DMS 273 treated with DMSO at 0.1 percent for 48 hours (cell line): Measurements from ENCODE around the gene PCK1.

Experiments used
- DNase-seq: peaks from one replicate; lab custom pipeline; 2025; lab: John Stamatoyannopoulos, UW

Gene PCK1

GRCh38 chr20:57589728-57590484 is 29.0 kb downstream of the PCK1 start:
- DNase-seq, result no peak

GRCh38 chr20:57590485-57591288 is 29.8 kb downstream of the PCK1 start:
- DNase-seq, result no peak

DNA sequence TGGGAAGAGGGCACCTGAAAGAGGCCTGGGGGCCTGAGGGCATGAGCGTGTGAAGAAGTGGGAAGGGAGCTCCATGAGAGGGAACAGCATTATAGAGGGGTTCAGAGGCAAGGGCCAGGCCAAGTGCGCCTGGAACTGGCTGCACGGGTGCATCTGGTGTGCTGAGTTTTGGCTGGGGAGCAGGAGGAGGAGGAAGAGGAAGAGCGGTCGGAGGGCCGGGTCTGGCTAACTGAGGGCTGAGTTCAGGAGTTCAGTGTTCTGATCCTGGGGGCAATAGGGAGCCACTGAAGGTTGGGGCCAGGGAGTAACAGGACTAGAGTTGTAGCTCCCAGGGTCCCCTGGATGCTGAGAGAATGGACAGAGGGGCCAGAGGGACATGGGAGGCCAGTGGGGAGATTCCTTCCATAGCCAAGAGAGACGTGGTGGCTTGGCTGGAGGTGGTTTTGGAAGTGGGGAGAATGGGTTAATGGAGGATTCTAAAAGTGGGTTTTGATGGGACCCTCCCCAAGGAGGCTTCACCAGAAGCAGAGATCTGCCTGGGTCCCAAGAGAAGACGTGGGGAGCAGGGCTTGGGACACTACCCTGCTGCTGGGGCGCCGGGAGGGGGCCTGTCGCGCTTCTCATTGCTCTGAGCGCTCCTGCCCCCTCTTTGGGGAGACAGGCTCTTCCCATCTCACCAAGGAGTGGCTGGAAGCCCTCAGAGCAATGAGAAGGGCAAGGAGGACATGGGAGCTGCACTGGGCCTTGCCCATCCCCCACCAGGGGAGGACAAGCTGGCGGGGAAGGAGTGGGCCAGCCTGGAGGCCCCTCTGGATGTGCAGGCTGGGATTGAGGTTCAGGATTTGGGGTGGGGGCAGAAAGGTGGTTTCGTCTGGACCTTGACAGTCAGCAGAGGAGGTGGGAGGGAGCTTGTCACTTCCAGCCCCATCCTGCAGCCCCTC is 30.6 kb downstream of the PCK1 start:
- no peak for DNase-seq

- no peak for DNase-seq
Measured at GRCh38 chr20:57592263-57593092, 31.6 kb downstream of the PCK1 start.

DNA sequence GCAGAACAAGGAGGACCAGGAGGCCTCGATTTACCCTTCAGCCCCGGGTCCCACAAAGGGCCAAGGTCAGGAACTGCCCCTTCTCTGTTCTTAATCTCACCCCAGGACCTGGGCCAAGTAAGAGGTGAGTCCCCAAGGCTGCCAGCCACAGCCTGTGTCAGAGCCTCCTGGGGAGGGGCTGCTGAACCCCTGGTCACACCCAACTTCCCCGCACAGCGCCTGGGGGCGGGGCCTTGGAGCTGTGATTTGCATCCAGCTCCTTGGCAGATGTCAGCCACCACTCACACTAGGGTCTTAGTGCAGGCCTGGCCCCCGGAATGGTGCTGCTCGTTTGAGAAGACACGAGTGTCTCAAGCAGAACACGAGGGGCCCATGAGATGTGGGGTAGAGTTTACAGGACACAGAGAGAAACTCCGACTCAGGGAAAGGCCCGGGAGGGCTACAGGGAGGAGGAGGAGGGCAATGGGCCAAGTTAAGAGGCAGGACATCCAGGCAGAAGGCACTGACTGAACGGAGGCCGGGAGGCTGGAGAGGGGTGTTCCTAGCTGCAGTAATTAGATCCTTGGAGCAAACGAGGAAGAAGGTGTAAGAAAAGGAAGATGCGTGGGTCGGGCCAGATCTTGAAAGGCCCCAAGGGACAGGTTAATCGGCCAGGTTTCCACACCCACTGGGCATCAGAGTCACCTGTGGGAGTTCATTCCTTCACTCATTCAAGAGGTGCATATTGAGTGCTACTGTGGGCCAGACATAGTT is 32.4 kb downstream of the PCK1 start:
- DNase-seq, result no peak

GRCh38 chr20:57594092-57594951 is 33.4 kb downstream of the PCK1 start:
- DNase-seq, result no peak

GRCh38 chr20:57595041-57596030 is 34.4 kb downstream of the PCK1 start:
- no peak for DNase-seq

DNA sequence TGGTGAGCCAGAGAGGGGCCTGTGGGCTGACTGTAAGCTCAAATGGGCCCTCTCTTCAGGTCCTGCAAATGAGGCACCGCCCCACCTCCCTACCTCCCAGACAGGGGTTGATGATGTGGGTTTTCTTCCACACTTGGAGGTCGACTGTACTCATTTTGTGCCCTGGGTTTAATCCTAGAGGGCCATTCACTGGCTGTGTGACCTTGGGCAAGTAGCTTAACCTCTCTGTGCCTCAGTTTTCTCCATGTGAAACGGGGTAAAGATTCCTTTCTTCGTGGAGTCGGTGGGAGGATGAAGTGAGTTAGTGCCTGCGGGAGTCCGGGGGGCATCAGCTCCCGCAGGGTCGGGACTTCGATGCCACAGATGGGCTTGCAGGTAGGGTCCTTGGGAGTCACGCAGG is 35.4 kb downstream of the PCK1 start:
- no peak for DNase-seq

DNA sequence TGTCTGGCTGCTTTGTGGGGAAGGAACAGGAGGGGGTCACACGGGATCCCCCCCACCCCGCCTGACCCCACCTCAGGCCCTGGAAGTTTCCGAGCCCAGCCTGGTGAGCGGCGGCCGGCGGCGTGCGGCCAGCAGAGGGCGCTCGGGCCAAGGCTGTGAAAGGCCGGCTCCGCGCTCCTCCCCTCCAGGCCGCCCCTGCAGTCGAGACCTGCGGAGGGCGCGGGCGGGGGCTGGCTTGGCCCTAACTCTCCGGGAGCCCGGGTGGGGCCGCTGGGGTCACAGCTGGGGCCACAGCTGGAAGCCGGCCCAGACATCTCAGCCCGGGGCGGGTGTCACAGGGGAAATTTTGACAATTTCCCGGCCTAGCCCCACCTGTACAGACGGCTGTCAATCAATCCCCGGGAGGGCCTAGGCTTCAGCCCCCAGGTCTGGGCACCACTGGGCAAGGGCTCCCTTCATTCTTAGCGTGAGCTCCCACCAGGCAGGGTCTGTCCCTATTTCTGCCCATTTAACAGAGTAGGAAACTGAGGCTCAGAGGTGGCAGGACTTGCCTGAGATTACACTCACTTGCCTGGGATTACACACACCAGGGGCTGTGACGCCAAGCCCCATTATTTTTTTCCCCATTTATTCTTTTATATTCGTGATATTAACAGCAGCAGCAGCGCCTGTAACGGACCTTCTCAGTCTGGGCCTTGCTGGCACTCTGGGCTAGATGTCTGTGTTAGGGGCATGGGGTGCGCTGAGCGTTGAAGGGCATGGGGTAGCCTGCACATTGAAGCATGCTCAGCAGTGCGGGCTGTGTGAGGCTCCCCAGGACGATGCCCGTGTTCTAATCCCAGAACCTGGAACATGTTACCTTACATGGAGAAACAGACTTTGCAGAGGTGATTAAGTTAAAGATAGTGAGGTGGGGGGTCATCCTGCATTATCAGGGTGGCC is 36.4 kb downstream of the PCK1 start:
- no peak for DNase-seq

GRCh38 chr20:57598060-57598459 is 37.1 kb downstream of the PCK1 start:
- no peak for DNase-seq

DNA sequence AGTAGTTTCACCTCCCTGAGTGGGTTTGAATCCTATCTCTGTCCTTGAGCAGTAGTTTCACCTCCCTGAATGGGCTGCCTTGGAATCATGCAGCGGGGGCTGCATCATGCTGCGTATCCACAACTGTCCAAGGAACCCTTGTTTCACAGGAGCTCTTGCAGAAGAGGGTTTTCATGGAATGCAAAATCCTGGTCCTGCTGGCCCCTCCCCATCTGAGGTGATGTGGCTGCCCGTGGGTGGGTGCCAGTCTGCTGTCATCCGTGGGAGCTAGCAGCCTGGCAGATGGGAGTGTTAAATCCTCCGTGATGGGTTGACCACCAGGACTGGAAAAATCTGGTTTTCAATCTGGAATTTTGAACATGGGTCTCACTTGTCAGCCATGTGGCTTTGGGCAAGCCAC is 37.6 kb downstream of the PCK1 start:
- DNase-seq, result no peak

- no peak for DNase-seq
Measured at GRCh38 chr20:57600320-57601210, 39.7 kb downstream of the PCK1 start.

GRCh38 chr20:57601211-57601570 is 40.3 kb downstream of the PCK1 start:
- DNase-seq, result no peak

GRCh38 chr20:57601737-57602136 is 40.8 kb downstream of the PCK1 start:
- no peak for DNase-seq

GRCh38 chr20:57603120-57603519 is 42.2 kb downstream of the PCK1 start:
- no peak for DNase-seq

DNA sequence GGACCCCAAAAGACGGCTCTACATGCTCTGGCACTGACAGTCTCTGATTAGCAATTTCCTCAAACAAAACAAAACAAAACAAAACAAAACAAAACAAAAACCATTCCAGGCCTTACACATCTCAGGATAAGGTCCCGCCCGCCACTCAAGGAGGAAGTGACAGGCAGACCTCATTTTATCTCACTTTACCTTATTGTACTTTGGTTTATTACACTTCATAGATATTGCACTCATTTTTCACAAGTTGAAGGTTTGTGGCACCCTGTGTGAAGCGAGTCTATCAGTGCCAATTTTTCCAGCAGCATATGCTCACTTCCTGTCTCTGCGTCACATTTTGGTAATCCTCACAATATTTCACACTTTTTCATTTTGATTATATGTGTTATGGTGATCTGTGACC is 44.1 kb downstream of the PCK1 start:
- no peak for DNase-seq
